Right atrium auricular region (tissue), 2 donors: ENCODE data around the gene SRD5A1. TPM values are rescaled to one million over a fixed set of nuclear protein-coding genes. Genes with fewer than 3 reads are reported as not detected.

Experiments used
- DNase-seq: peaks from one replicate; pipeline ENCODE4 v3.0.0-alpha.2; 2019; ENCODE audit warnings: low spot score
- H3K27ac ChIP-seq, 2 donors: fragments of 200-600 bp; sonication (generic); 1 replicate in 1 of 2; 2 replicates in 1 of 2; pipeline ENCODE4 v1.5.1; 2016 to 2019
- H3K27me3 ChIP-seq, 2 donors: fragments of 200-600 bp; sonication (generic); one replicate each; pipeline versions ENCODE4 v1.5.1 to v1.6.0; 2017 to 2019
- H3K36me3 ChIP-seq: fragments of 200-600 bp; sonication (generic); one replicate; pipeline ENCODE4 v1.5.1; 2016
- H3K4me1 ChIP-seq, 2 donors: fragments of 200-600 bp; sonication (generic); one replicate each; pipeline versions ENCODE4 v1.5.1 to v1.6.0; 2017 to 2019
- H3K4me3 ChIP-seq, 2 donors: fragments of 200-600 bp; sonication (generic); 1 replicate in 1 of 2; 2 replicates in 1 of 2; pipeline ENCODE4 v1.5.1; 2017 to 2019; ENCODE audit warnings: mild to moderate bottlenecking in 1 of 2, moderate library complexity in 1 of 2
- H3K9me3 ChIP-seq, 2 donors: fragments of 200-600 bp; sonication (generic); one replicate each; pipeline ENCODE4 v1.5.1; 2019
- total RNA-seq, 2 donors: library from RNA; depleted of rRNA; stranded (reverse); fragments of >200 nt; gene quantifications; one replicate each; pipeline ENCODE4 v1.1.0, GENCODE V29; 2016
- TF ChIP-seq, protein P1 (sequence below), 2 donors: fragments of 200-600 bp; sonication (generic); IDR thresholded peaks; one replicate each; pipeline ENCODE4 v1.5.1; 2019; ENCODE audit warnings: antibody characterized with exemption in 2 of 2

Gene SRD5A1
- total RNA-seq, 2 donors from 2014 or later, result 0.67 to 1.2 TPM

- Histone ChIP-seq H3K27ac (peak overlapping the region; percentile 49 to 75), H3K27me3 (no peaks in the 10 kb centered on the region), H3K4me3 (no peak overlapping the region), H3K36me3 (peaks cover 48% of the 10 kb centered on the region), H3K4me1 (no peaks in the 10 kb centered on the region), H3K9me3 (no peaks in the 10 kb centered on the region)
- TF ChIP-seq, protein P1, sequence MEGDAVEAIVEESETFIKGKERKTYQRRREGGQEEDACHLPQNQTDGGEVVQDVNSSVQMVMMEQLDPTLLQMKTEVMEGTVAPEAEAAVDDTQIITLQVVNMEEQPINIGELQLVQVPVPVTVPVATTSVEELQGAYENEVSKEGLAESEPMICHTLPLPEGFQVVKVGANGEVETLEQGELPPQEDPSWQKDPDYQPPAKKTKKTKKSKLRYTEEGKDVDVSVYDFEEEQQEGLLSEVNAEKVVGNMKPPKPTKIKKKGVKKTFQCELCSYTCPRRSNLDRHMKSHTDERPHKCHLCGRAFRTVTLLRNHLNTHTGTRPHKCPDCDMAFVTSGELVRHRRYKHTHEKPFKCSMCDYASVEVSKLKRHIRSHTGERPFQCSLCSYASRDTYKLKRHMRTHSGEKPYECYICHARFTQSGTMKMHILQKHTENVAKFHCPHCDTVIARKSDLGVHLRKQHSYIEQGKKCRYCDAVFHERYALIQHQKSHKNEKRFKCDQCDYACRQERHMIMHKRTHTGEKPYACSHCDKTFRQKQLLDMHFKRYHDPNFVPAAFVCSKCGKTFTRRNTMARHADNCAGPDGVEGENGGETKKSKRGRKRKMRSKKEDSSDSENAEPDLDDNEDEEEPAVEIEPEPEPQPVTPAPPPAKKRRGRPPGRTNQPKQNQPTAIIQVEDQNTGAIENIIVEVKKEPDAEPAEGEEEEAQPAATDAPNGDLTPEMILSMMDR (IDR thresholded peaks at IDR 0.05), result no peak
- DNase-seq, result peak; percentile 62
Observed at GRCh38 chr5:6598351-6598900, 34.8 kb upstream of the SRD5A1 start.

DNA sequence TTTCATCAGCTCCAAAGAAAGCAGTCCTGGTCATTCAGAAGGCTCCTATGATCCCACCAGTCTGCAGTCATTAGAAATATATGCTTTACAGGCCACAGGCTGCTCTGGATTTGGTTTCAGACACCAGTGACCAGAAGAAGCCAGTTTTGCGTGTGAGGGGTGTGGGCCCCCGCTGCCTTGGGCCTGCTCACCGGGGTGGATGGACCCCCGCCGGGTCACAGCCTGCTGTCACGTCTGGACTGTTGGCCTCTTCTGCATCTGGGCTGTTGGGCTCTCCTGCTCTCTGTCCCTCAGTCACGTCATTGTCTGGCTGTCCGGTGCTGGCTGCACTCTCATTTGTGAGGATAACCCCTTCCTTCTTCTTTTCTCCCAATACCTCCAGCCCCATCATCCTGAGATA is 33.5 kb upstream of the SRD5A1 start:
- TF ChIP-seq, protein P1 (IDR thresholded peaks at IDR 0.05), result no peak
- Histone ChIP-seq H3K27me3 (no peaks in the 10 kb centered on the region), H3K4me1 (no peaks in the 10 kb centered on the region), H3K9me3 (no peaks in the 10 kb centered on the region), H3K36me3 (peaks cover 61% of the 10 kb centered on the region), H3K27ac (no peak overlapping the region), H3K4me3 (no peak overlapping the region)
- peak; percentile 38 for DNase-seq

DNA sequence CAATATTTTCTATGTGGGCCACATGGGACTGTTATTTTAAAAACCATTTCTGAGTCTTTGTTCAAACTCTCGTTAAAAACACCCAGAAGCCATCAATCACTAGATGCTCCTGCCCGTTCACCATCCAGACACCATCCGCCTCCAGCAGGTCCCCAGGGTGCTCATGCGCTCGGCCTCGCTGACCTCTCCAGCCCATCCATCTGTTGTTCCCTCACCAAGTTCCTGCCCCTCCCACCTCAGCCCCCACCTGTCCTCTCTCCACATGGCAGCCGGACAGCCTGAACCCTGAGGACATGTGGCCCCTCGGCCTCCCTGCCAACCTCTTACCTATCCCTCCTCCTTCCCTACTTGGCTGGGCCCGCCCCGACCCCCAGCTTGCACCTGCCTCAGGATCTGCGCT is 32.0 kb upstream of the SRD5A1 start:
- H3K4me3 ChIP-seq, result no peak overlapping the region
- H3K9me3 ChIP-seq, result no peaks in the 10 kb centered on the region
- DNase-seq, result no peak
- no peak overlapping the region for H3K27ac ChIP-seq
- no peaks in the 10 kb centered on the region for H3K27me3 ChIP-seq
- H3K36me3 ChIP-seq, result peaks cover 76% of the 10 kb centered on the region
- TF ChIP-seq, protein P1 (IDR thresholded peaks at IDR 0.05), result no peak
- H3K4me1 ChIP-seq, result no peaks in the 10 kb centered on the region

GRCh38 chr5:6601816-6602215 is 31.4 kb upstream of the SRD5A1 start:
- TF ChIP-seq, protein P1 (IDR thresholded peaks at IDR 0.05), result no peak
- Histone ChIP-seq H3K27me3 (no peaks in the 10 kb centered on the region), H3K36me3 (peaks cover 82% of the 10 kb centered on the region), H3K4me1 (no peaks in the 10 kb centered on the region), H3K27ac (no peak overlapping the region), H3K4me3 (no peak overlapping the region), H3K9me3 (no peaks in the 10 kb centered on the region)
- DNase-seq, result no peak

DNA sequence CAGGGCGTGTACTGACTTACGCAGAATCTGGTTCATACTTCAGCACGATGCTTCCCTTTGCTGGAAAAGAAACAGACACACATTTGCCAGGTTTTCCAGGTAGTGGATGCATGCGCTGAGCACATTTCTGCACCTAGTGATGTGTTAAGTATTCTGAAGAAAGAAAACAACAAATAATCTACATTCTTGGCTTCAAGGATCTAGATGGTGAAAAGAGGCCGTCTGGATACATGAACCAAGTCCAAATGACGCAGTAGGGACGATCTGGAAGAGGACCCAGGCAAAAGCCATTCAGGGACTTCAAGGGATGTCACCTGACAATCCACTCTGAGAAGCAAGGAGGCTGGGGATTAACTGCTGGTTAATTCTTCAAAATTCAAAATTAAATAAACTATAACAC is 30.8 kb upstream of the SRD5A1 start:
- Histone ChIP-seq H3K9me3 (no peaks in the 10 kb centered on the region), H3K27ac (no peak overlapping the region), H3K4me1 (no peaks in the 10 kb centered on the region), H3K4me3 (no peak overlapping the region), H3K27me3 (no peaks in the 10 kb centered on the region), H3K36me3 (peaks cover 88% of the 10 kb centered on the region)
- peak; percentile 43 for DNase-seq
- TF ChIP-seq, protein P1 (IDR thresholded peaks at IDR 0.05), result no peak

DNA sequence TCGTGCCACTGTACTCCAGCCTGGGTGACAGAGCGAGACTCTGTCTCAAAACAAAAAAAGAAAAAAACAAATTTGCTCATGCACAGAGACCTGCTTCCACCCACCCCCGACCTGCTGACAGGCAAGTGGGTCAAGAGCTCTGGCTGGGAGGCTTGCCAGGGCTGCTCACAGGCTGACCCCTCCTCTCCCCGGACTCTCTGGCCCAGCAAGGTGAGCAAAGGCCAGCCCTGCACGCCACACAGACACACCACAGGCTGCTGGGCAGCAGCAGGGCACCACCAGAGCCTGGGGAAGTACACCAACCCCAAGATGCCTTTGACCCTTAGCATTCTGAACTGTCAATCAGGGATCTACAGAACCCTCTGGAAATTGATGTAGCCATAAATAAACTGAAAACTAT is 29.6 kb upstream of the SRD5A1 start:
- H3K9me3 ChIP-seq, result no peaks in the 10 kb centered on the region
- H3K36me3 ChIP-seq, result peaks cover 95% of the 10 kb centered on the region
- H3K27ac ChIP-seq, result no peak overlapping the region
- no peaks in the 10 kb centered on the region for H3K4me1 ChIP-seq
- no peaks in the 10 kb centered on the region for H3K27me3 ChIP-seq
- TF ChIP-seq, protein P1 (IDR thresholded peaks at IDR 0.05), result no peak
- no peak overlapping the region for H3K4me3 ChIP-seq
- DNase-seq, result peak; percentile 42
